GM21619 (cell line): ENCODE results near the gene CEP83.
"Not testable (repeated sequence)": the region's sequence is repeated elsewhere in the genome, so short reads cannot be mapped to it uniquely, and the experiment has no call there.

ENCODE experiments used
- ATAC-seq: cut with Tn5 transposase; IDR thresholded peaks from one replicate; pipeline ENCODE4 v1.9.1; 2021; ENCODE audit not compliant: unreplicated experiment

Gene CEP83

DNA sequence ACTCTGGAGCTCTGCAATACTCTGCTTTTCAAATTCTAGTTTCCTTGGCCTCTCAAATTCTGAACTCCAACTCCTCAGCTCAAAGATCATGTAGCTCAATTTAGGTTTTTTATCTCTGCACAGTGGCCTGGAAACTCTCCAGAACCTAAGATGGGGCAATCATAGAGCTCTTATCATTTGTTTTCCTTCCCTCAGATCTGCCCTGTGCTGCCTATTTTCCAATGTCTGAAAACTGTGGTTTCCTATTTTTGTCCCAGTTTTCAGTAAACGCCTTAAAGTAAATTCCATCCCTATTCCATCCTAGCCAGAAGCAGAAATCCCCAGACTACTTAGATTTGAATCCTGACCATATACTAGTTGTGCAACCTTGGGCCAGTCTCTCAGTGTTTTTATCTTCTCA, 73.2 kb downstream of the CEP83 start:
- ATAC-seq, result no peak

DNA sequence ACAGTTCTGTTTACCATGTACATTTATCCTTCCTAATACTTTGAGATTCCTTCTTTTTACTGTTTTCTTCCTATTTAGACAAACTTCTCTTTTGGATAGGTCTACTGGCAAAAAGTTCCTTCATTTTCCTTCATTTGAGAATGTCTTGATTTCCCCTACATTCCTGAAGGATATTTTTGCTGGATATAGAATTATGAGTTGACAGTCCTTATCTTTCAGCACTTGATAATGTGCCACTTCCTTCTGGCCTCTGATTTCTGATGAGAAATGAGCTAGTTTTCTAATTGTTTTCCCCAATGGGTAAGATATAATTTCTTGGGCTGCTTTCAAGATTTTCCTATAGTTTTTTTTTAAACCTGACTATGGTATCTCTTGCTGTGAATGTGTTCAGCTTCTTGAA, 75.6 kb downstream of the CEP83 start:
- no peak for ATAC-seq

DNA sequence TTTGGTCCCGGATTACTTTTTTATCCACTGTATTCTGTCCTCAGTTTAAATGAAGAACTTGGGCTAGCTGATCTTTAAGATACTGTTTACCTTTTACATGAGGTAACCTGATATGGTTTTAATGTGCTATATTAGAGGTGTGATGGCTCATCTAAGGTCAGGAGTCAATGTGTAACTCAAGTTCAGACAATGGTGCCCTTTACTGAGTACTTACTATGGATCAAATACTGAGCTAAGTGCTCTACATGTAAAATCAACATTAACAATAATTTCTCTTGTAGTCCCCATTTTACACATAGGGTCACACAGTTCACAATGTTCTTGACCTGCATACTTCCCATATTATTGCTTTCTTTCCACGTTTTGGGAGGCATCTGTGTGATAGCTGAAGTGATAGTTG, 79.2 kb downstream of the CEP83 start:
- ATAC-seq, result no peak

DNA sequence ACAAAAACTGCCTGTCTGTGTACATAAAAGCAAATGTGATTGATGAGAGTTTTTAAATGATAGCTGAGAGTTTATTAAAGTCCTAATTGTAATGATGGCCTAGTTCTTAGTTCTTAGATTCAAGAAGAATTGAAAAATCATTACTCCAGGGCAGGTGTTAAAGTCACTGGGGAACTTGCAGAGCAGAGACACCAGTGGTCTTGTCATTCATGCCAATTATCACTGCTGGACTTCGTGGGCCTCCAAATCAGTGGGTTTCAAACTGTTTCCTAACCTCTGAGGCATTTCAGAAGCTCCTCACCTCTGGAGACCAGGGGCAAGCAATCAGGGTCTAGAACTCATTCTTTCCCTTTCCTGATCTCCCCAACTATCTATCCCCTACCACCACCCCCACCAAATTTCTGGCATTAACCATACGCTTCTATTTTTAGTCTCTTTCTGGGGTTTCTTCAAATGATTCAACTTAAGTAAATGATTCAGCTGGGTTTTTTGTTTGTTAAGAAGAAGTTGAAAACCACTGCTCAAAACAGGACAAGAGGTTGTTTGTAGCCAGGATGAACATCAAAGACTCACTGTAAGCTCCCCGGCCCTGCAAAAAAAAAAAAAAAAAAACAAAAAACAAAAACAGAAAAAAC, 80.1 kb downstream of the CEP83 start:
- no peak for ATAC-seq

DNA sequence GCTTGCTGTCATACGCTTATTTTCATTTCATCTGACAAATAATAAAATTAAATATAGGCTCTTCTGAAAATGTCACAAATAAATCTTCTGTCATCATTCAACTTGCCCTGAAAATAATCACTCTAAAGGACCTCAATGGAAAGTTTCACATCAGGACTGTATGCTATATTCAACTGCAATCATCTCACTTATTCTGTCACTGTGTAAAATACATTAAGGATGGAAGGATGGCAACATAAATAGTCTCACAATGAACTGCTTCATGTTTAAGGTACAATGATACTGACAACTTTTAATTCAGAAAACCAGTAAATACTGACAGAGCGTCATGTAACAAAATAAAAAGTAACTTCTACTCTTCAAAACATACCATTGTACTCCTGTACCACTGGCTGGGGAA, 82.1 kb downstream of the CEP83 start:
- no peak for ATAC-seq

DNA sequence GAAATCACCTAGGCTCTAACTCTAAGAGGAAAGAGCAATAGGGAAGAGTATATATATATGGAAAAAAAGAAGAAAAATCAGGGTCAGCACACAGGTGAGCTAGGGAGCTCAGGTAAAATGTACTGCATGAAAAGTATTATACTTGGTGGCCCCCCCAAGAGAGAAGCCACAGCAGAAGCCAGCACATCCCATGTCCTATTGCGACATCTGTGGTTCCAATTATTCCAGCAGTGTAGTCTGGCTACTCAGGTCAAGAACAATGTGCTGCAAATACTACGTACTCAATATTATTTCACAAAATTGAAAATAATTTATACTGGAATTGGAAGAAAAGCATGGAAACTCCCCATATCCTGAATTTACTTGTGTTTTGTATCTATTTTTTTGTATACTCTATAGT, 85.5 kb downstream of the CEP83 start:
- ATAC-seq, result no peak

DNA sequence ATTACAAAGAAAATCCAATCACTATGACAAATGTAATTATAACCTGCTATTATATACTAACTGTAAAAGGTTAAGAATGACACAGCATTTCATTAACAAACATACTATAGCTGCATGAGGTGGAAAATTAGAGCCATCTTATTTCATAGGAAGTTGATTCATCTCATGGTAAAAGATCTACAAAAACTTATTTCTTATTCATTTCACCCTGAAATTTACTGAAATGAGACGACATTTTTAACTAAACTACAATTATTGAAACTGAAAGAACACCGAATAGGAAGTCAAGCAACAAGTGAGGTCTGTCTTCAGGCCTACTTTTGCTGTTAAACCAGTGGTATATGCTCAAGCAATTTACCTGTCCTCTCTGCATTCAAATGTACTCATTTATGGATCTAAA, 87.2 kb downstream of the CEP83 start:
- ATAC-seq, result no peak

DNA sequence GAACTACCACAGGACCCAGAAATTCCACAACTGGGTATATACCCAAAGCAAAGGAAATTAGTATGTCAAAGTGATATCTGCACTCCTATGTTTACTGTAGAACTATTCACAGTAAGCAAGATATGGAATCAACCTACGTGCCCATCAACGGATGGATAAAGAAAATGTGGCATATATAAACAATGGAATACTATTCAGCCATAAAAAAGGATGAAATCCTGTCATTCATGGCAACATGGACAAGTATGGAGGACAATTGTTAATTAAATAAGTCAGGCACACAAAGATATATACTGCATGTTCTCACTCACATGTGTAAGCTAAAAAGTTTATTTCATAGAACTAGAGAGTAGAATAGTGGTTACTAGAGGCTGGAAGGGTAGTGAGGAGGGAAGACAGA, 97.0 kb downstream of the CEP83 start:
- no peak for ATAC-seq

DNA sequence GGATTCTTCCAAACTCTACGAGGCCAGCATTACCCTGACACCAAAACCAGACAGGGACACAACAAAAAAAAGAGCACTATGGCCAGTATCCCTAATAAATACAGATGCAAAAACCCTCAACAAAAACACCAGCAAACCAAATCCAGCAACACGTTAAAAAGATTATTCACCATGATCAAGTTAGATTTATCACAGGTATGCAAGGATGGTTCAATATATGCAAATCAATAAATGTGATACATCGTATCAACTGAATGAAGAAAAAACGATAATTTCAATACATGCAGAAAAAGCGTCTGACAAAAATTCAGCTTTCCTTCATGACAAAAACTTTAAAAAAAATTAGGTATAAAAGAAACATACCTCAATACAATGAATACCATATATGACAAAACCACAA, 99.9 kb downstream of the CEP83 start:
- no peak for ATAC-seq

DNA sequence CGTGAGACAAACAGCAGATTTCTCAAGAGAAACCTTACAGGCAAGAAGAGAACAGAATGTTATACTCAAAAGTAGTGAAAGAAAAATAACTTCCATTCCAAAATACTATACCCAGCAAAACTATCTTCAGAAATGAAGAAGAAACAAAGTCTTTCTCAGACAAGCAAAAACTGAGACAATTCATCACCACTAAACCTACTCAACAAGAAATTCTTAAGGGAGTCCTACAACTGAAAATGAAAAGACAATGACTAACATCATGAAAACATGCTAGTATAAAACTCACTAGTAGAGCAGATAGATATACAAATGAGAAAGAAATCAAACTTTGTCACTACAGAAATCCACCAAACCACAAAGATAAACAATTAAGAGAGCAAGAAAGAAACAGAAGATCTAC, 106.5 kb downstream of the CEP83 start:
- no peak for ATAC-seq

DNA sequence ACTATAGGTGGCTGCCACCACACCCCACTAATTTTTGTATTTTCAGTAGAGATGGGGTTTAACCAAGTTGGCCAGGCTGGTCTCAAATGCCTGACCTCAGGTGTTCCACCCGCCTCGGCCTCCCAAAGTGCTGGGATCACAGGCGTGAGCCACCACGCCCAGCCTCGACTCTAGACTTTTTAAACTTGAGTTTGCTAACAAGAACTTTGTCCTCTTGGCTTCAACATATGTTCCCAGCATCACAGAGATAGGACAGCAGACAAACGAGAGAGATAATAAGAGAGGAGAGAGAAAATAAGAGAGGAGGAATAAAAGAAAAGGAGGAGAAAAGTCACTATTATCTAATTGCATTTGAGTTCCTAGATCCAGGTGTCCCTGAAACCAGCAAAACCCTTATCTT, 119.1 kb downstream of the CEP83 start:
- ATAC-seq, result no peak

DNA sequence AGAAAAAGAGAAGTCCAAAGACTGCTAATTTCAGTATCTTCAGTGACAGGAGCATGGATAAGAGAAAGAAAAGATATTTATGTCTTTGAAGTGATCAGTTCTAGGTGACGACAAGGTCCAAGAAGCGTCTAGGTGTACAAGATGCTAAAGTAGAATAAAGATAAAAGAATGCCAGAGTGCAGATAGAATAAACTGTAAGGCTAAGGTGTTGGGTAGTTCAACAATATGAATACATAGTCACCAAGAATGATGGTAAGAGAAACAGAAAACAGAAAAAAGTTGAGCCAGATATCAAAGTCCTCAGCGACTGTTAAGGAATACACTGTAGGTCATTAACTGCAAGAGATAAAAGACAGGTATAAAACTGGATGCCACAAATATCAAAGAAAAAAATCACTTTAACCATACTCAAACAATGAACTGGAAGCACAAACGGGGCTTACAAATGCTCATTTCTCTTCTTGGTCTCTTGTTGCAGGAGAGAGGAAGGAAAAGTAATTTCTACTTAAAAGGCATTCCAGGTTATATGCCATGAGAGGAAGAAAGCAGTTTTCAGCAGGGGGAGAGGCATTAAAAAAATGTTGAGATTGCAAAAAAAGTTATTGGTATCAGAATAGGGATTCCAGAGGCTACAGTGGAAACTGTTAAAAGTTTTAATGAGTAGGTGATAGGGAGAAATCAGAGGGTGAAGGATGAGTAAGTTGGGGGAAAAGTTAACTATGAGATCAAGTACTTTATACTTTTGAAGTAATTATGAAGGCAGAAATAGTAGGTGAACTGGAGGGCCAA, 121.5 kb downstream of the CEP83 start:
- ATAC-seq, result no peak

DNA sequence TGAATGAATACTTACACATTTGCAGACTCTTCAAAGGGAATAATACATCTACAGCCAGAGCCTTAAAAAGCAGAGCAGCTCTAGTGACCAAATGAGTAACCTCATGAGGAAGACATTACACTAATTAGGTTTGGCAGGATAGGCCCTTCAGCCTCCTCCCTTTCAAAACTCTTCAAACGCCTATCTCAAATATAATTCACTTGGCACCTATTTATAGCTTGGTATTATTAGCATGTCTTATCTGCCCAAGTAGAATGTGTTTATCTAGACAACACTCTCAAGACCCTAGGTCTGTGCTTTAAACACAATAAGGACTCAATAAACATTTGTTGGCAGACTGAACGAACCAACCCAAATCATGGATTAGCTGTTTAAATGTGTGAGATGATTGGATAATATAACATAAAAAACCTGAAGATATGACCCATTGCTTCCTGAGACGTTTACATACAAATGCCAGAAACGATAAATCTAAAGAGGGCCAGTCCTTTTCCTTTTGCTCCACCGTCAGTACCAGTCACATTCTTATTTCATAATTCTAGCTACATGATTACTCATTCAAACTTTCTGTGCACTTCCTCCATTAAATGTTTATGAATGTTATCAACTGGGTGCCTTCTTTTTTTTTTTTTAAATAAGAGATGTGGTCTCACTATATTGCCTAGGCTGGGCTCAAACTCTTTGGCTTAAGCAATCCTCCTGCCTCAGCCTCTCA, 123.3 kb downstream of the CEP83 start:
- ATAC-seq, result no peak

DNA sequence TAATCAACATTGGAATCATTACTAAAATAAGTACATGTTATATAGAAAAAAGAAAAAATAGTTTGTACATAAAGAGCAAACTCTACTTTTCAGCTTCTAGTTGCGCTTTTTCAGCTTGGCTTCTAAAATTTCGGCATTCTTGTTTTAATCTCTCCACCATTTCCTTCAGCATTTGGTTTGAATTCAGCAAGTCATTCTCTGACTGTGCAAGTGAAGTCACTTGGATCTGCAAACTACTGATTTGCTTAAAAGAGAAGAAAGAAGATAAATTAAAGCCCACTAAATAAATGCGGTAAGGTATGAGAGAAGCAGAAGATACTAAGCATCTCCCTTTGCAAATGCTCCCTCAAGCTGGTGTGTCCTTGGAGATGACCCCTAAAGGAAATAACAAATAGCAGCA, 126.3 kb downstream of the CEP83 start:
- ATAC-seq, result no peak

DNA sequence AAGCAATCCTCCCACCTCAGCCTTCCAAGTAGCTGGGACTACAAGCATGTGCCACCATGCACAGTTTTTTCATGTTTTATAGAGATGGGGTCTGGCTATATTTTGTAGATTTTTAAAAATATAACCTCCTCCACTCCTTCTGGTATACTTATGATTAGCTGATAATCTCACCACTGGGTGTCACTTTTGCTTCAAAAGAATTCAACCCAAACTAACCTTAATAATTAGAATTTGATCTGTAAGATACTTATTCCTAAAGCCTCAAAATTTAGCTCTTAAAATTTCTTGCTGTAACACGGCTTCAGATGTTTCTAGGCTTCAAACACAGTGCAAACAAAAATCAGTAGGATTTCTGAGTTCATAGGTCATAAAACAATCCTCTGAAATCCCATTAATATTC, 130.3 kb downstream of the CEP83 start:
- ATAC-seq, result no peak

DNA sequence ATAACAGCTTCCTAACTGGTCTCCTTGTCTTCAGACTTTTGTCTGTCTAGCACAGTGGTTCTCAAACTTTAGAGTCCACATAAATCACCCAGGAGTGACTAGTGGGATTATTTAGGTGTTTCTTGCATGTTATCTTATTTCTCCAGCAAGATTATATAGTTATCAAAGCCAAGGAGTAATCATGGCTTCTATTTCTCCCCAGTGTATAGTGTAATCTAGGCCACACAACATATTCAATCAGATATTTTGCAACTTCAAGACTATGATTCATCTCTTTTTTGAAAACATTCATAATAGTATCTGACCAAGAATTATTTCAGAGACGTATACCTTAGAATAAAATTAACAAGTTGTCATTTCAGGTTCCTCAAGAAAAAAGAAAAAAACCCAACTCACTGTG, 131.9 kb downstream of the CEP83 start:
- ATAC-seq, result no peak

DNA sequence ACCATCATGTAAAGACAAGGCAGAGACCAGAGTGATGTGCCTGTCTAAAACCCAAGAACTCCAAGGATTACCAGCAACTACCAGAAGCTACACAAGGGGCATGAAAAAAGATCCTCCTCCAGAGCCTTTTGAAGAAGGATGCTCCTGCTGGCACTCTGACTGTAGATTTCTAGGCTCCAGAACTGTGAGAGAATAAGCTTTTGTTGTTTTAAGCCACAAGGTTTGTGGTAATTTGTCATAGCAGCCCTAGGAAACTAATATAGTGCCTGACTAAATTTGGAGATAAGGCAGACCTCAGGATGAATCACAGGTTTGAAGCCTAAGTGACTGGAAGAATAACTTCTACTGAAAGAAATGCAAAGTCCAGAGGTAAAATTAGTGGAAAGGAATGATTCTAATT, 132.9 kb downstream of the CEP83 start:
- no peak for ATAC-seq

DNA sequence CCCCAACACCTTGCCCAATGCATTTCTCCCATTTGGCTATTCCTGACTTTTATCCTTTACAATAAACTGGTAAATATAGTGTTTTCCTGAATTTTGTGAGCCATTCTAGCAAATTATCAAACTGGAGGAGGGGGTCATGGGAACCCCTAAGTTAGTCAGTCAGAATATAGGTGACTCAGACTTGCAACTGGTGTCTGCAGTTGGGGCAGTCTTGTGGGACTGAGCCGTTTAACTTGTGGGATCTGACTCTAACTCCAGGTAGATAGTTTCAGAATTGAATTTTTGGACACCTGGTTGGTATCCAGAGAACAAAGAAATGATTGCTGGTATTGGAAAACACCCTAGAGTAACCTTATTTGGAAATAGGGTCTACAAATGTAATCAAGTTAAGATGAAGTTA, 133.4 kb downstream of the CEP83 start:
- ATAC-seq, result no peak

DNA sequence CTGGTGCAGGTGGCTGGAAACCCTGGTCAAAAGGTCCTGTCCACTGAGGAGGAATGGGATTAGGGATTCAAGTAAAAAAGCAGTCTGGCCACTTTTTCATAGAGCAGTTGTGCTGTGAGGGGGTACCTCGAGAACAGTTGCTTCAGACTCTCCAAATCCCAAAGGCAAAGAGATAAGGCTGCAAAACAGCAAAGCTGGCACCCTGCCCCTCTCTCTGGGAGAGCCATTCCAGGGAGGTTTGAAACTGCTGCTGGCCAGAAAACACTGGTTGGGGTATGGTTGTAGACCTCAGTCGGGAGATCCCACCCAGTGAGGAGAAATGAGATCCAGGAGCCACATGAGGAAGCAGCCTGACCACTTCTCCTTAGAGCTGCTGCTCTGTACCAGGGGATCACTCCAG, 137.3 kb downstream of the CEP83 start:
- ATAC-seq, result no peak

DNA sequence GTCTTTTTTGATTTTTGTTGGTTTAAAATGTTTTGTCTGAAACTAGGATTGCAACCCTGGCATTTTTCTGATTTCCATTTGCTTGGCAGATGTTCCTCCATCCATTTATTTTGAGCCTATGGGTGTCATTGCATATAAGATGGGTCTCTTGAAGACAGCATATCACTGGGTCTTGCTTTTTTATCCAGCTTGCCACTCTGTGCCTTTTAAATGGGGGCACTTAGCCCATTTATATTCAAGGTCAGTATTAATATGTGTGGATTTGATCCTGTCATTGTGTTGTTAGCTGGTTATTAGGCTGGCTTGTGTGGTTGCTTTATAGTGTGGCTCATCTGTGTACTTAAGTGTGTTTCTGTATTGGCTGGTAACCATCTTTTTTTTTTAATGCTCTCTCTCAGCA, 139.6 kb downstream of the CEP83 start:
- ATAC-seq, result no peak

DNA sequence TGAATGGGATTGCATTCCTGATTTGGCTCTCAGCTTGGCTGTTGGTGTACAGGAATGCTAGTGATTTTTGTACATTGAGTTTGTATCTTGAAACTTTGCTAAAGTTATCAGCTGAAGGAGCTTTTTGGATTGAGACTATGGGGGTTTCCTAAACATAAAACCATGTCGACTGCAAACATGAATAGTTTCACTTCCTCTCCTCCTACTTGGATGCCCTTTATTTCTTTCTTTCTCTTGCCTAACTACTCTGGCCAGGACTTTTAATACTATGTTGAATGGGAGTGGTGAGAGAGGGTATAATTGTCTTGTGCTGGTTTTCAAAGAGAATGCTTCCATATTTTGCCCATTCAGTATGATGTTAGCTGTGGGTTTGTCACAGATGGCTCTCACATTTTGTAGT, 141.5 kb downstream of the CEP83 start:
- ATAC-seq, result no peak

DNA sequence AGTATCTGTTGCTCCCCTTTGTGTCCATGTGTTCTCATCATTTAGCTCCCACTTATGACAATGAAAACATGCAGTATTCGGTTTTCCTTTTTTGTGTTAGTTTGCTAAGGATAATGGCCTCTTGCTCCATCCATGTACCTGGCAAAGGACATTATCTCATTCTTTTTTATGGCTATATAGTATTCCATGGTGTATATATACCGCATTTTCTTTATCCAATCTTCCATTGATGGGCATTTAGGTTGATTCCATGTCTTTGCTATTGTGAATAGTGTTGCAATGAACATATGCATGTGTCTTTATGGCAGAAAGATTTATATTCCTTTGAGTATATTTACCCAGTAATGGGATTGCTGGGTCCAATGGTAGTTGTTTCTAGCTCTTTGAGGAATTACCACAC, 143.1 kb downstream of the CEP83 start:
- ATAC-seq, result not testable (repeated sequence)
